ENCODE measurements around the gene WARS2. TPM values are rescaled to one million over a fixed set of nuclear protein-coding genes. Genes with fewer than 3 reads are reported as not detected.

WARS2 gene
- total RNA-seq, 1 experiment from 2014 or later = 10.5 TPM

GRCh38 chr1:119046429-119046784 lies 94.0 kb downstream of the WARS2 start:
- no peaks in the 10 kb centered on the region for H3K79me2 ChIP-seq (ENCODE audit: insufficient read depth, low read length)
- no peaks in the 10 kb centered on the region for H3K9me3 ChIP-seq (ENCODE audit: control insufficient read depth in 1 of 2, insufficient read depth in 1 of 2, low read depth in 1 of 2, low read length in 2 of 2)
- RAD21 ChIA-PET (ENCODE audit: low non-redundant PET in 1 of 2, low total read pairs in 2 of 2, uncharacterized antibody in 2 of 2, unreplicated experiment in 2 of 2) = no interaction called here
- POLR2A ChIA-PET = interaction anchor here (0.6 kb wide), 1 partner anchor 21 kb away, joined by 3 read pairs; no protein-coding TSS in a partner anchor
- CTCF ChIA-PET = no interaction called here
- H3K4me2 ChIP-seq (ENCODE audit: low read length) = no peak overlapping the region
- H2AFZ ChIP-seq (ENCODE audit: low read depth, low read length, poor library complexity, severe bottlenecking) = no peak overlapping the region
- H3K9ac ChIP-seq (ENCODE audit: low read length) = no peak overlapping the region
- no peak overlapping the region for H3K27ac ChIP-seq (ENCODE audit: low read depth, low read length)
- BruUV-seq (replicated peaks) = no TSS peak
- no peak for TF ChIP-seq MAX (IDR thresholded peaks at IDR 0.05)
- TF ChIP-seq JUND (IDR thresholded peaks at IDR 0.05) = no peak
- TF ChIP-seq RAD21 (IDR thresholded peaks at IDR 0.05; ENCODE audit: low read depth) = no peak
- no peak for TF ChIP-seq CEBPB (IDR thresholded peaks at IDR 0.05; ENCODE audit: low read depth)
- no peak for TF ChIP-seq ATF3 (IDR thresholded peaks at IDR 0.05)
- no peak for TF ChIP-seq POLR2A (IDR thresholded peaks at IDR 0.05; ENCODE audit: borderline replicate concordance, extremely low read depth, insufficient read depth, insufficient read length)
- TF ChIP-seq CTCF (IDR thresholded peaks at IDR 0.05 in 2 of 3, conservative IDR thresholded peaks at IDR 0.05 in 1 of 3; ENCODE audit: borderline replicate concordance in 1 of 3, insufficient read depth in 1 of 3, low read depth in 2 of 3, low read length in 2 of 3) = no peak
- no peak for TF ChIP-seq ZFX (IDR thresholded peaks at IDR 0.05)
- no peak for TF ChIP-seq FOSL1 (IDR thresholded peaks at IDR 0.05; ENCODE audit: low read depth)
- TF ChIP-seq ZBTB33 (IDR thresholded peaks at IDR 0.05; ENCODE audit: extremely low read depth, insufficient replicate concordance, low read length) = no peak
- no peaks in the 10 kb centered on the region for H3K4me1 ChIP-seq (ENCODE audit: control insufficient read depth in 1 of 2, insufficient read depth in 2 of 2, low read length in 2 of 2)
- no peaks in the 10 kb centered on the region for H3K9me2 ChIP-seq (ENCODE audit: insufficient read depth)
- ATAC-seq (no peak), DNase-seq (ENCODE audit: low read depth, low spot score) (no peak)
- intact Hi-C loops (cut with micrococcal nuclease) = no loop called here
- H4K20me1 ChIP-seq (ENCODE audit: insufficient read depth) = no peaks in the 10 kb centered on the region
- H3K27me3 ChIP-seq (ENCODE audit: insufficient read depth, low read length) = no peaks in the 10 kb centered on the region
- no peaks in the 10 kb centered on the region for H3K36me3 ChIP-seq (ENCODE audit: control insufficient read depth in 1 of 2, insufficient read depth in 2 of 2, low read length in 2 of 2)
- no peak overlapping the region for H3K4me3 ChIP-seq (replicated peaks in 1 of 2; ENCODE audit: low read depth in 1 of 2, low read length in 2 of 2)
